IgD-negative memory B cell (primary cell): Measurements from ENCODE around the gene UBE2Q2. TPM values are rescaled to one million over a fixed set of nuclear protein-coding genes. Genes with fewer than 3 reads are reported as not detected.

ENCODE experiments used
- H3K27ac Mint-ChIP-seq, 3 donors: one replicate each; pipeline ENCODE4 v1.8.0; 2020 to 2022; ENCODE audit warnings: mild to moderate bottlenecking in 3 of 3, mixed read lengths in 3 of 3, moderate library complexity in 1 of 3
- H3K27me3 Mint-ChIP-seq: one replicate; pipeline ENCODE4 v1.8.0; 2021; ENCODE audit warnings: mixed read lengths
- H3K36me3 Mint-ChIP-seq: one replicate; pipeline ENCODE4 v1.8.0; 2020; ENCODE audit warnings: mild to moderate bottlenecking, mixed read lengths
- H3K4me1 Mint-ChIP-seq, 3 donors: one replicate each; pipeline ENCODE4 v1.8.0; 2020 to 2022; ENCODE audit warnings: mixed read lengths in 3 of 3, mild to moderate bottlenecking in 1 of 3
- H3K4me3 Mint-ChIP-seq, 4 donors: one replicate each; pipeline ENCODE4 v1.8.0; 2020 to 2022; ENCODE audit warnings: mild to moderate bottlenecking in 4 of 4, mixed read lengths in 4 of 4, moderate library complexity in 3 of 4
- H3K9me3 Mint-ChIP-seq, 3 donors: one replicate each; pipeline ENCODE4 v1.8.0; 2020 to 2021; ENCODE audit warnings: mixed read lengths in 3 of 3, mild to moderate bottlenecking in 1 of 3
- polyA plus RNA-seq: library from polyadenylated mRNA; unstranded; fragments of 300-500 nt; fragmentation: Illumina TruSeq; gene quantifications from one replicate; pipeline ENCODE4 v1.2.3, GENCODE V29; 2021

The UBE2Q2 gene
- polyA plus RNA-seq, 1 donor from 2014 or later: 21.4 TPM

DNA sequence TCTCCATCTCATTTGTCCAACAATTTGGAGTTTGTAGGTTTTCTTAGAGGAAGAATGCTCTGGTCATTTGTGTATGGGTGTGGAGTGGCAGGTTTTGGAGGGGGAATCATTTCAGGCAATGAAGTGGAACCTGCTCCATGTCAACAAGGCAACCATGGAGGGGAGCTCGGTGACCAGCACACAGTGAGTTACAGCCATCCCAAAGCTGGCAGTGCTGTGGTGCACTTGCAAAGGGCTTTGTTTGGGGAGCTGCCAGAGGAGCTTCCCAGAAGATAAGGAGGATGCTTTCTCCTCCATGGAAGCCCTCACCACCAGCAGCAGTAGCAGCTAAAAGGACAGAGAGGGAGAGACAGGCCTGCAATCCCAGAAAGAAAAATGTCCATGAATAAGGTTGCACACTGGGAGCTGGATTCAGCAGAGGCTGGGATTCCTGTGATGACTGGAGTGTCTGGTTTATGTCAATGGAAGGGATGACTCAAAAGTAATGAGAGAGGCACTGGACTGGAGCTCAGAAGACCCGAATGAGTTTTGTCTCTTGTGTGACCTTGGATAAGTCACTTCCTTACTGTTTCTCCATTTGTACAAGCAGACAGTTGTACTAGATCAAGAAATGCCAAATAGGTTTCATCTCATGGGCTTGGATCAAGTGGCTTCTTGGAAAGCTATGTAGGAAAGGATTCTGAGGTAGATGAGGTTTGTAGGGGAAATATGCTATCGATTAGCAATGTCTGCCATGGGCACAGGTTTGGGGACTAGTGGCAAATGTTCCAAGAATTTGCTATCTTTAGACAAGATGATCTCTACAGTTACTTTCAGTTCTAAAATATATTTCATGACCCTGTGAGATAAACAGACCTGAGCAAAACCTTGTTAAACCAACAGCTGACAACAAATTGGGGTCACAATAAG, 27.2 kb upstream of the UBE2Q2 start:
- peaks cover 2% of the 10 kb centered on the region for H3K36me3 Mint-ChIP-seq
- no peak overlapping the region for H3K27ac Mint-ChIP-seq
- peaks cover 3 to 4% (median 3%) of the 10 kb centered on the region in 3 donors for H3K4me1 Mint-ChIP-seq
- H3K4me3 Mint-ChIP-seq: no peak overlapping the region
- H3K27me3 Mint-ChIP-seq: no peaks in the 10 kb centered on the region
- no peaks in the 10 kb centered on the region for H3K9me3 Mint-ChIP-seq

DNA sequence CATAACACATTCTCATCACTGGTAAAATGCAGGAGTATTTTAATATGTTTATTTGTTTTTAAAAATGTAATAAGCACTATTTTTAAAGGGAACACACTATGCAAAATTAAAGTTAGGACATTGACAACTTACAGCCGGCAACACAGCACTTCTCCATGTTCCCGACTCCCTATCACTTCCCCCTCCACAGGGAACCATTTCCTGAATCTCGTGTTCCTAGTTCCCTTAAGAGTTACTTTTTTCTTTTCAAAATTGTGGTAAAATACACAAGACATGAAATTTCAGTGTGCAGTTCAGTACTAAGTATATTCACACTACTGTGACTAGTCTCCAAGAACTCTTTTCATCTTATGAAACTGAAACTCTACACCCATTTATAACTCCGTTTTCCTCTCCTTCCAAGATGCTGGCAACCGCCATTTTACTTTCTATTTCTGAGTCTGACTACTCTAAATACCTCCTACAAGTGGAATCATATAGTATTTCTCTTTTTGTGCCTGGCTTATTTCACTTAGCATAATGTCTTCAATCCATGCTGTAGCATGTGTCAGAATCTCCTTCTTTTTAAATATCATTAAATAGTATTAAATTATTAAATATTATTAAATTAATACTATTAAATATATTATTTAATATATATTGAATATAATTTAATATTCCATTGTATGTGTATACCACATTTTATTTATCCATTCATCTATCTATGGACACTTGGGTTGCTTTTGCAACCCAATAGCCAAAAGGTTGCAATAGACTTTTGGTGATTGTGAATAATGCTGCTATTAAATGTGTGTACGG, 25.9 kb upstream of the UBE2Q2 start:
- H3K4me1 Mint-ChIP-seq: peaks cover 3 to 4% (median 3%) of the 10 kb centered on the region in 3 donors
- H3K27ac Mint-ChIP-seq: no peak overlapping the region
- peaks cover 2% of the 10 kb centered on the region for H3K36me3 Mint-ChIP-seq
- H3K4me3 Mint-ChIP-seq: no peak overlapping the region
- no peaks in the 10 kb centered on the region for H3K27me3 Mint-ChIP-seq
- H3K9me3 Mint-ChIP-seq: no peaks in the 10 kb centered on the region

DNA sequence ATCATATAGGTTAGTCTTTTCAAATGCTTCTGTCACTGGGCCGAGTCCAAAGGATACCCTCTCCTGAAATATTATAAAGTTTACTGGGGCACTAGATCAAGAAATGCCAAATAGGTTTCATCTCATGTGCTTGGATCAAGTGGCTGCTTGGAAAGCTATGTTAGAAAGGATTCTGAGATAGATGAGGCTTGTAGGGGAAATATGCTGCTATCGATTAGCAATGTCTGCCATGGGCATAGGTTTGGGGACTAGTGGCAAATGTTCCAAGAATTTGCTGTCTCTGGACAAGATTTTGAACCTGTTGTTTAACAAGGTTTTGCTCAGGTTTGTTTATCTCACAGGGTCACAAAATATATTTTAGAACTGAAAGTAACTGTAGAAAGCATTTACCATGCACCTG, 23.0 kb upstream of the UBE2Q2 start:
- H3K36me3 Mint-ChIP-seq: peaks cover 3% of the 10 kb centered on the region
- H3K4me3 Mint-ChIP-seq: no peak overlapping the region
- H3K27ac Mint-ChIP-seq: no peak overlapping the region
- H3K4me1 Mint-ChIP-seq: peaks cover 3 to 4% (median 3%) of the 10 kb centered on the region in 3 donors
- no peaks in the 10 kb centered on the region for H3K9me3 Mint-ChIP-seq
- no peaks in the 10 kb centered on the region for H3K27me3 Mint-ChIP-seq

DNA sequence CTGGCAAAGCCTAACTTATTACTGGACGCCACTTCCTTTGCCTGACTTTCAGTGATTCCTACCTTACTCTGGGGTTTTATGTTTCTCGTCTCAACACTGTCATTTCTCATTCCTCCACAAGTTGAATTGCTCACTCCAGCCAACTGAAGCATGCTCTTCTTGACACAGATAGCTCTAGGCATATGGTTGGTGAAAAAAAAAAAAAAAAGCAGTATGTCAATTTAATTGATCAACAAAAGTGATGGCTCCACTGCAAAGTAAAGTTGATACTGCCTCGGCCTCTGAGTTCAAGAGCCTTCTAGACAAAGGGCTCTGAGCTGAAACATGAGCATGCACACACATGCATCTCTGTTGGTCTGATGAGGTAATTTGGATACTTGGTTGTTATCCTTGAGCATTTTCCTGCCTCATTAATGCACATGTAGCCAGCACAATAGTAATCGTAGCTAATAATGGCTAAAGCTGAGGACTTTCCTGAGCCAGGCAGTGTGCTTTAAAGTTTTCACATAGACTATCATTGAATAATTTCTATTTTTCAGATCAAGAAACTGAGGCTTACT, 21.4 kb upstream of the UBE2Q2 start:
- no peaks in the 10 kb centered on the region for H3K9me3 Mint-ChIP-seq
- no peaks in the 10 kb centered on the region for H3K27me3 Mint-ChIP-seq
- H3K4me1 Mint-ChIP-seq: peaks cover 3 to 4% (median 3%) of the 10 kb centered on the region in 3 donors
- peaks cover 3% of the 10 kb centered on the region for H3K36me3 Mint-ChIP-seq
- no peak overlapping the region for H3K4me3 Mint-ChIP-seq
- no peak overlapping the region for H3K27ac Mint-ChIP-seq

GRCh38 chr15:75822685-75823278, 20.5 kb upstream of the UBE2Q2 start:
- Mint-ChIP-seq H3K9me3 (no peaks in the 10 kb centered on the region), H3K4me1 (no peaks in the 10 kb centered on the region), H3K36me3 (peaks cover 3% of the 10 kb centered on the region), H3K4me3 (no peak overlapping the region), H3K27ac (no peak overlapping the region), H3K27me3 (no peaks in the 10 kb centered on the region)

DNA sequence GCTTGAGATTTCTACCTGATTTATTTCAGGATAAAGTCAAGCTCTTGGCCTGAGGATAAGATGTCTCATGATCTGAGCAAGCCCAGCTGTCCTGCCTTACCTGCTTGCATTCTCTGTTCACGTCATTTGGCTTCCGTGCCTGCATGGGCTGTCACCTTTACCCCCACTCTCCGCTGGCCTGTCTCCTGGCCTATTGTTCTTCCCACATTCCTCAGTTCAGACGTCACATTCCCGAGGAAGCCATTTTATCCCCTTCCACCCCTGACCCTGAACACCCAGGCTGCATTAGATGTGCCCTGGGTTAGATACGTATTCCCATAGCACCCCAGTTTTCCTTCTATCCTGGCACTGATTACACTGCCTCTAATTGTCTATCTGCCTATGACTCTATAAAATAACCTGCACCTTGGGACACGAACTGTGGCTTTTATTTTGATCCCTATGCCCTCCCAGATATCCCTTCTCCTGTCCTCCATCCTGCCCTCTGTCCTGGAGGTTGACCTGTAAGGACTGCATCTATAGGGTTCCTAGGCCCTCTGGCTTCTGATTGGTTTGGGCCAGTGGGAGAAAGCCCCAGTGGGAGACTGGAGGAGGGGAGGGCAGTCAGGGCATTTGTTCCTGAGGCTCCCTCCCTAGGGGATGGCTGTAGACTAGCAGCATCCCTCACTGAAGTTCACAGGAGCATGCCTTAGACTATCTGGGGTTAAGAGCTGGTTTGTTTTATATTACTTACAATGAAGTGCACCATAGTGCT, 19.2 kb upstream of the UBE2Q2 start:
- Mint-ChIP-seq H3K27ac (no peak overlapping the region), H3K4me3 (no peak overlapping the region), H3K36me3 (peaks cover 3% of the 10 kb centered on the region), H3K4me1 (no peaks in the 10 kb centered on the region), H3K27me3 (peaks cover 2% of the 10 kb centered on the region), H3K9me3 (no peaks in the 10 kb centered on the region)

DNA sequence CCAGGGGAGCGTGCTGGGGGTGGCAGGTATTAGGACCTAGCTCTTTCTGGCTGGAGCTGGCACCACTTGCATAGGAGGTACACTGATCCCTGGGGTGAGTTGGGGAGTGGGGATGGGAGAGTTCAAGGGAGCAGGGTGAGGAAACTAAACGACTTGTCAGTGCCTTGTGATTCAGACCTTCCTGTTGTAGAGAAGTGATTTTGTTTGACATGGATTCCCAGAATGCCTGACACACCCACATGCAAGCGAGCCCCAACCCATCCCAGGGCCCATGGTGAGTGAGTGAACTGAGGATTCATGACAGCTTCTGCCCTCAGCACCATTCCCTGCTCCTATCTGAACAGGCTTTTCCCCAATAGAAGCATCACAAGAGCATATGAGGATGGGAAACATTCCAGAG, 15.6 kb upstream of the UBE2Q2 start:
- Mint-ChIP-seq H3K36me3 (peaks cover 2% of the 10 kb centered on the region), H3K27me3 (peaks cover 3% of the 10 kb centered on the region), H3K4me3 (no peak overlapping the region), H3K9me3 (no peaks in the 10 kb centered on the region), H3K4me1 (no peaks in the 10 kb centered on the region), H3K27ac (no peak overlapping the region)

DNA sequence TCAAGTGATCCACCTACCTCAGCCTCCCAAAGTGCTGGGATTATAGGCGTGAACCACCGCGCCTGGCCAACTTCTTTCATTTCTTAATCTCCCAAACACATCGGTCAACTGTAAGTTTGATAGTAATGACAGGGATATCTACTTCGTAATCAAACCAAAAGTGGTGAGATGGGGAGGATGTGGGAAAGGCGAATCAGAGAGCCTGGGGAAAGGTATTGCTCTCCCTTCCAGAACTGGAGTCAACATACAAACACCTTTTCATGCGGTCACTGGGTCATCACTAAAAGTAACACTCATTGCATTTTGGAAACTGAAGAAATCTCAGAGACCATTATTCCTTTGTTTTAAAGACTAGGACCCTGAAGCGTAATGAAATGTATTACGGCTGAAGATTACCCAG, 14.8 kb upstream of the UBE2Q2 start:
- Mint-ChIP-seq H3K27ac (no peak overlapping the region), H3K4me3 (no peak overlapping the region), H3K36me3 (no peaks in the 10 kb centered on the region), H3K27me3 (peaks cover 3% of the 10 kb centered on the region), H3K4me1 (no peaks in the 10 kb centered on the region), H3K9me3 (no peaks in the 10 kb centered on the region)

DNA sequence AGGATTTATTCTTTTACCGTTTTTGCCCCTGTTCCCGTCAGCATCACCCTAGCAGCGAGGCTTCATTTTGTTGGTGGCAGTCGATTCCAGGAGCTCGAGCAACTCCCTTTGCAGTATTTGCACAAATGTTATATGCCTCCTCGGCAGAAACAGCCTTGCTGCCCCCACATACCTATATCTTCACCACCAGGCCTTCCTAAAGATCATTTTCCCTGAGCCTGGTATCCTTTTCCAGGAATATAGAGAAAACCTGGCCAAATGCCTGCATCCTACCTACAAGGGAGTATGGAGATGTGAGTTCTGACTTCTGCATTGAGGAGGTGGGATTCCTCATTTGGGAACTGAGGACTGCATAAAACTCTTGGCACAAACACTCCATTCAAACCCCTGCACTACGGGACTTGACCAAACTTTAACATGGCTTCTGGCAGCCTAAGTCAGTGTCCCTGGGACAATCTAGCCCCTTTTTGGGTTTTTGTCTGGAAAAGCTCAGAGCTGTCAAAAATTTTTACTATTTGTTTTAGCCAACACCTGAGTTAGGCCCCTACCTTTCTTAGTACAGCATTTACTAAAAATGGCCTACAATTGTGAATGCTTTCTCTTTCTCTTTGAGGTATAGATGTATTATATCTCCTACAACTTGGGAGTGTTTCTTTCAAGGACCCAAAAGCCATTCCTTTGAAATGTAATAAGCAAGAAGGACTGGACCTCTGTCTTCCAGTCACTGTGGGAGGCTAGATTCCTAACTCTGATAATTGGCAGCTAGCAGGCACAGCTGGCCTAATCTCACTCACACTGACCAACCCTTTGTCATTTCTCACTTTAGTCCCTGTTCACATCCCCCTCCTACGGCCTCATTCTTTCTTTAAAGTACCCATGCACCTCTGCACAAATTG, 12.1 kb upstream of the UBE2Q2 start:
- H3K4me1 Mint-ChIP-seq: no peaks in the 10 kb centered on the region
- H3K9me3 Mint-ChIP-seq: no peaks in the 10 kb centered on the region
- H3K27ac Mint-ChIP-seq: no peak overlapping the region
- H3K27me3 Mint-ChIP-seq: peaks cover 3% of the 10 kb centered on the region
- H3K36me3 Mint-ChIP-seq: no peaks in the 10 kb centered on the region
- H3K4me3 Mint-ChIP-seq: no peak overlapping the region

DNA sequence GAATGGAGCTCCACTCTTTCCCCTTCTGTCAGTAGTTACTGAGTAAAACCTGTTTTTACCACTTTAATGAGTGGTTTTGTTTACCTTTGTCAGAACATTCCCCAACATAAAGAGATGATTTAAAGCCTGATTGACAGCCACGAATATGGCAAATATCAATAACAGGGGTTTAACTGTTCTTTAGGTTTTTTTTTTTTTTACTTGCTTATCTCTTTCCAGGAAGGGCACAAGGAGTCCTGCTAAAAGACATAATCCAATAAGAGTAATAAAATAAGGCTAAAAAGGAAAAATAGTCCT, 11.5 kb upstream of the UBE2Q2 start:
- H3K27ac Mint-ChIP-seq: no peak overlapping the region

DNA sequence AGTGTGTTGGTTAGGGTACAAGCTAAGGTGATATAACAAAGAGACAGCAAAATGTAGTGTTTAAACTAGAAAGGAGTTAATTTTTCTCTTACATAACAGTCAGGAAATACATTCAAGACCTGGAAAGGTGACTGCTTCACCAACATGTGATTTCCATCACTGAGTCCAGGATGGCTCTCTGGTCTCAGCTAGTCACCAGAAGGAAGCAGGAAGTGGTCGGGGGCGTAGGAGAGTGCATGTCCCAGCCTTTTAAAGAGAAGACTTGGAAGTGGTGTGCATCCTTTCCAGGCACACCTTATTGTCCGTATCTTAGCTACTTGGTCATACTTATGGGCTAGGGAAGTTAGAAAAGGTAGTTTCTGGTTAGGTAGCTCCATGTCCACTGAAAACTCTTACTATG, 11.1 kb upstream of the UBE2Q2 start:
- H3K36me3 Mint-ChIP-seq: no peaks in the 10 kb centered on the region
- H3K9me3 Mint-ChIP-seq: no peaks in the 10 kb centered on the region
- peaks cover 3% of the 10 kb centered on the region for H3K27me3 Mint-ChIP-seq
- no peaks in the 10 kb centered on the region for H3K4me1 Mint-ChIP-seq
- H3K27ac Mint-ChIP-seq: no peak overlapping the region
- H3K4me3 Mint-ChIP-seq: no peak overlapping the region

More for the DNA sequence above, 11.5 kb upstream of the UBE2Q2 start:
- Mint-ChIP-seq H3K9me3 (no peaks in the 10 kb centered on the region), H3K27me3 (peaks cover 3% of the 10 kb centered on the region), H3K4me3 (no peak overlapping the region), H3K4me1 (no peaks in the 10 kb centered on the region), H3K36me3 (no peaks in the 10 kb centered on the region)

DNA sequence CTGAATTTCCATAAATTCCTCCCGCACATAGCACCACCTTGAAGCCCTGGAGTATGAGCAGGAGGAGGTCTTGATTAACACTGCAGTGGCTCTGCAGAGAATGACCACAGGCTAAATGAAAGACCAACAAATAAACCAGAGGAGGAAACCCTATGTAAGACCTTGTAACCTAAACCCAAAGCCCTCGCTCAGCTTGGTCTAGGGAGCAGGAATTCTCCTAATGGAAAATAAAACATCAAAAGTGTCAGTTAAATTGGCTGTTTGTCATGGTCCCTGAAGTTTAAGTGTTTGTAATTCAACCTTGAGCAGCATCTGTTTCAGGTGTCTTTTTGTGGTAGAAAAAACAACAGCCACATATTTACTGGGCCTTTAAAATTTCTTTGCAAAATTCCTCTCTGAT, 9.2 kb upstream of the UBE2Q2 start:
- Mint-ChIP-seq H3K4me1 (no peaks in the 10 kb centered on the region), H3K9me3 (no peaks in the 10 kb centered on the region), H3K27ac (no peak overlapping the region), H3K27me3 (peaks cover under 1% of the 10 kb centered on the region), H3K36me3 (no peaks in the 10 kb centered on the region), H3K4me3 (no peak overlapping the region)

DNA sequence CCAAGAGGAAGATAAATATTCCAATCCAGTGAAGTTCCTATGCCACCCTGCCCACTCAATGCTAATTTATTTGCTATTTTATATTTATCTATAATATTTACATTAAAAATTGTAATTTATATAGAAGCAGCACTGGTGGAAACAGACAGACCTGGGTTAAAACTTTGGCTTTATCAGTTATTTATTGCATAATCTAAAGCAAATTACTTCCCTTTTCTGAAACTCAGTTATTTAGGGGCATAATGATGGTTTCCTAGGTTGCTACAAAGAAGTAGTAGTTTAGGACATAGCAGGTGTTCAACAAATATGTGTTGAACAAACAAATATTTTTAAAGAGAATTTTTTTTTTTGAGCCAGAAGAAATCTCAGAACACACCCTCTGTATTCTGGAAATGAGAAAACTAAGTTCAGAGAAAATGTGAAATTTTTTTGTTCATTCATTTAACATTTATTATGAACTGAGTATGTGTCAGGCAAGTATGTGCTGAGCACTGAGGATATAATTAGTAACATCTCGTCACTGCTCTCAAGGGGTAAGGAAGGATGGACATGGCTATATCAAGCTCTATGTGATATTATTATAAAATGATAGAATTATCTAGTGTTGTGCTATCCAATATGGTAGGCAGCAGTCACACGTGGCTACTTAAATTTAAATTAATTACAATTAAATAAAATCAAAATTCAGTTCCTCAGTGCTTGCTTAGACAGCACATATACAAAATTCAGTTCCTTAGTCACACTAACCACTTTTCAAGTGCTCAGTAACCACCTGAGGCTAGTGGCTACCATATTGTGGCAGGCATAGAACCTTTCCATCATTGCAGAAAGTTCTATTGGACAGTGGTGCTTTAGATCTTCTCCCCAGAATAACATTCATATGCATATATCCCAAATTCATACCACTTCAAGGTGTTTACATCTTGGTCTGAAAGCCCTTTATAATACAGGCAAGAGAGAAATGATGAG, 7.0 kb upstream of the UBE2Q2 start:
- H3K36me3 Mint-ChIP-seq: no peaks in the 10 kb centered on the region
- no peak overlapping the region for H3K27ac Mint-ChIP-seq
- no peaks in the 10 kb centered on the region for H3K4me1 Mint-ChIP-seq
- no peaks in the 10 kb centered on the region for H3K27me3 Mint-ChIP-seq
- no peaks in the 10 kb centered on the region for H3K9me3 Mint-ChIP-seq
- no peak overlapping the region for H3K4me3 Mint-ChIP-seq
